A172 (cell line): ENCODE data around the gene SMOC2. TPM values are rescaled to one million over a fixed set of nuclear protein-coding genes. Genes with fewer than 3 reads are reported as not detected.
"Not testable (repeated sequence)": the region's sequence is repeated elsewhere in the genome, so short reads cannot be mapped to it uniquely, and the experiment has no call there.

Experiments
- DNase-seq: peaks from one replicate; pipeline ENCODE4 v3.0.0-alpha.2; 2015; ENCODE audit warnings: low spot score
- total RNA-seq: library from RNA; depleted of rRNA; stranded (reverse); fragments of >200 nt; shearing (Covaris generic); gene quantifications from 2 replicates; pipeline ENCODE4 v1.2.3, GENCODE V29; 2014

Gene SMOC2
- total RNA-seq, 1 experiment from 2014 or later: not detected

DNA sequence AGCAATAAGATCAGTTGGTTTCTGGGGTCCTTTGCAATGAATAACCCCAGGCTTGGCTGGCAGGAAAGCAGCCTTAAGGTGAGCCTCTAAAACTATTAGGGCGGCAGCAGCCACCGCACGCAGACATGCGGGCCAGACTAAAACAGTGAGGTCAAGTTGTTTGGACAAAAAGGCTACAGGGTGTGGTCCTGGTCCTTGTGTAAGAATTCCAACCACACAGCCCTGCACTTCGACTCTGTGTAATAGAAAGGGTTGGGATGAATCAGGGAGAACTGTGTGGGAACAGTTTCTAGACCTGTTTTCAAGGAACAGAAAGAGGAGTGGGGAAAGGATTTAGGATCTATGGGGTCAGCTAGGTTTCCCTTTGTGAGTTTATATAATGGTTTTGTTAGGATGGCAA, 237.6 kb downstream of the SMOC2 start:
- DNase-seq: no peak

DNA sequence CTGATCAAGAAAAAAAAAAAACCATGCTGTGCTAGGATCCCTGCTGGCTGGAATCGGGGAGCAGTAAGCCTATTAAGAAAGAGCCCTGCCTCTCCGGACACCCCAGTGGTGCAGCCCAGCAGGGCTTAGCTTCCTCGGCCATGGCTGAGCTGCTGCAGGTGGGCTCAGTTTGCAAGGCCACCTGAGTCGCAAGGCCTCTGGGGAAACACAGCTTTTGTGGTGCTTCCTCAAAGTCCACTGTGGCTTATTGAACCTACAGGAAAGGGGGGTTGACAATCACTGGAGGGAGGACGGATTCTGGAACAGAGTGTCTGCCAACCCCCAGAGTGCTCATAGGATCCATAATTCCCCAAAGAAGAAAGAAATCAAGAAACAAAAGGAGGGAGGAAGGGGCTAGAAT, 240.8 kb downstream of the SMOC2 start:
- no peak for DNase-seq

DNA sequence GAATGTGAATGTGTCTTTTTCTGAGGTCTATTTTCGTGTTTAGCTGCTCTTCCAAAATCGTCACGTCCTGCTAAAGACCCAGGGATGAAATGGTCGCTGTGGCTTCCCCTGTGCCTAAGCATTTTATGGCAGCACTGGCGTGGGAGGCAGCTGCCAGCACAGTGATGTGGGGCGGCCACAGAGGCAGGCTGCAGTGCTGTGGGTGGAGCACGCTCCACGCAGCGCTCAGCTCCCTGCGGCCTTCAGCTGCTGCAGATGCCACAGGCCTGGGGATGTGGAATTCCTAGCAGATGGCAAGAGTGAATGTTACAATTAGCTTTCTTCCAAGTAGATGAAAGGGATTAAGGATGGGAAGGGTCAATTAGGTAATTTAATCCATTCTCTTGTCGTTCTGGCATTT, 242.6 kb downstream of the SMOC2 start:
- DNase-seq: no peak

DNA sequence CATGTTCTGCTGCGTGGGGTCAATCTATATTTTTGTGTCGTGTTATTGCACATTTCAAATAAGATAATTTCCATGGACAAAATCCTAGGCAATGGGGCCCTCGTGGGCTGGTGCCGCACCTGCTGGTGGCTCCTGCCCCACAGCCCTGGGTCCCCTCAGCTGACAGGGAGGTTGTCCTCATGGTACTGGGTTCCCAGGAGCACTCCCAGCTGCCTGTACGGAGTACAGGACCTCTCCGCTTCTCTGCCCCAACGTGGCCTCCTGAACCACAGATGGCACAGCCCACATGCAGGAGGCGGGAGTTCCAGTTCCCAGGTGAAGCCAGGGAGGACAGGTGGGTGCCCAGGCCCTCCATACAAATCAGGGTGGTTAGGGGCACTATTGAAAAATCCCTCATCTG, 243.5 kb downstream of the SMOC2 start:
- DNase-seq: no peak

DNA sequence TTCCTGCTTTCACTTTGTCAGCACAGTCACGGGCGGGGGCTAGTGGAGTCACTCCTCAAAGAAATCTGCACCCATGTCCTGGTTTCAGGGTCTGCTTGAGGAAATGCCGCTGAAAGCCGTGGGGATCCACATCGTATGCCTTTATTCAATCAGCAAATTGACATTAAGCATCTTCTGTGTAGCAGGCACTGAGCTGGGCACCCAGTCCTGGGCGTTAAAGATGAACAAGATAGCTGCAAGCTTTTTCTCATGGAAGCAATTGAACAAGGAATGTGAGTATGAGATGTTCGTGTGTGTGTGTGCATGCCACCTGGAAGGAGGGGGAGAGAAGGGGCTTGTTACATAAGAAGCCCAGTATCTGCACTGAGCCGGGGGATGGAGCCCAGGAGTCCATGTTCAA, 243.9 kb downstream of the SMOC2 start:
- no peak for DNase-seq

DNA sequence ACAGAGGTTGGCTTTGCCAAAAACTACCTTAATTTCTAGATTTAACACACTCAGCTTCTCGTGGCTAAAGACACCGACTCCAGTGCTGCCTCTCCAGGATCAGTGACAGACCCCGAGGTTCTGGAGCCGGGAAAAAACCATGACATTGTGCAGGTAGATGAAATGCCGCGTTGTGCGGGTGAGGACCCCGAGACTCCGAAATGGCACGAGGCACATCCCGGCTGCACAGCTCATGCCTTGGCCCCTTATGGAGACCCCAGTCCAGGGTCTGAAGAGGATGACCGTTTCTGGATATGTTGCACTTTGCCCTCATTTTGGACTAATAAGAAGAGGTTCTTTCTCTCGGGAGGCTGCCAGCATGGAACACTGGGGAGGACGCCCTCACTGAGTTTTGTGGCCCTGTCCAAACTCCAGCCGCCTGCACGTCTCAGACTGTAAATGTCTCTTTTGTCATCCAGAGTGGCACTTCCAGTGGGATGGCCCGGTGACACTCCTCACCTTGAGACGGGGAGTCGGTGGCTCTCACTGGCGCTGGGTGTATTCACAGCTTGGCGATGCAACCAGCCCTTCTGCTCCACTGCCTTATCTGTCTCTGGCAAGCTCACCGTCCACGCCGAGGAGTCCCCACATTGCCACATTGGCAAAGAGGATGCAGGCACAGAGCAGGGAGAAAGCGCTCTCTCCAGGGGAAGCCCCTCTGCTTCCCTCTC, 245.2 kb downstream of the SMOC2 start:
- DNase-seq: no peak

DNA sequence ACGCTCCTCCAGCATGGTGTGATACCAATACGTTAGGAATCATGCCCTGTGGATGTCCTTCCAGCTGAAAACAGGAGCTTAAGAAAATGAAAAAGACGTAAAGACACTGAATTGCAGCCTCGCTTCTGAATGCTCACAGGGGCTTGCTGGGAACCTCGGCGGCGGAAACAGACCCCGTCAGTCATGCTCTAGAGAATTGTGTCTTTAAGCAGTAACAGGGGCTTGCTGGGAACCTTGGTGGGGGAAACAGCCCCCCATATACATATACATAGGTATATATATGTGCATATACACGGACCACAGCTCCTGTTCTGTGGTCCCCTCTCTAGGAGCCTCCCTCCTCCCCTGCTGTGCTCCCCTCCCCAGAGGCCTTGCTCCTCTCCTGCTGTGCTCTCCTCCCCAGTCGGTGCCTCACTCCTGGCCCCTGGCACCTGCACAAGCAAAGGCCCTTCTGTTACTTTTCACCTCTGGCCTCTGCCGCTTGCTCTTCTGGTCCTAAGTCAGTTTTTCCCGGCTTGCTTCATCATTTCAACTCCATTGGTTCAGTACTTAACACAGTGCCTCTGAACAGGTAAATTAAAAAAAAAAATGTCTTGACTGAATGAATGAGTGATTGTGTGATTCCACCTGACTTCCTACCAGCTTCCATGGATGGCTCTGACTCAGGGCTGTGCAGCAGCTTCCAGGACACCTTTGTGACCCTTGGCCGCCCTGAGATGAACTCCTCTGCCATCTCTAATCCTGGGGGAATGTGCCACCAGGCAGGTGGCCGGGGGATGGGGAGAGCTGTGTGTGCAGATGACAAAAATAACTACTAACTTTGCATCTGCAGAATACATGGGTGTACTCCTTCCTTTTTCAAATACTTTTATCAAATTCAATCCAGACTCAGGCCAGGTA, 246.1 kb downstream of the SMOC2 start:
- DNase-seq: no peak

DNA sequence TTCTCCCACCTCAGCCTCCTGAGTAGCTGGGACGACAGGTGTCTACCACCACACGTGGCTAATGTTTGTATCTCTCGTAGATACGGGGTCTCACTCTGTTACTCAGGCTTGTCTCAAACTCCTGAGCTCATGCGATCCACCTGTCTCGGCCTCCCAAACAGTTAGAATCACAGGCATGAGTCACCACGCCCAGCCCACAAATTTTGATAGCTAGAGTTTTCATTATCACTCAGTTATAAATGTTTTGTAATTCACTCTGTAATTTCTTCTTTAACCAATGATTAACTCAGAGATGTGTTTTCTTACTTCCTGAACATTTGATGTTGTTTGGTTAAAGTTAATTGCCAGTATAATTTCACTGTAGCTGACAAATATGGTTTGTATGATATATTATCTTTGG, 249.3 kb downstream of the SMOC2 start:
- no peak for DNase-seq

DNA sequence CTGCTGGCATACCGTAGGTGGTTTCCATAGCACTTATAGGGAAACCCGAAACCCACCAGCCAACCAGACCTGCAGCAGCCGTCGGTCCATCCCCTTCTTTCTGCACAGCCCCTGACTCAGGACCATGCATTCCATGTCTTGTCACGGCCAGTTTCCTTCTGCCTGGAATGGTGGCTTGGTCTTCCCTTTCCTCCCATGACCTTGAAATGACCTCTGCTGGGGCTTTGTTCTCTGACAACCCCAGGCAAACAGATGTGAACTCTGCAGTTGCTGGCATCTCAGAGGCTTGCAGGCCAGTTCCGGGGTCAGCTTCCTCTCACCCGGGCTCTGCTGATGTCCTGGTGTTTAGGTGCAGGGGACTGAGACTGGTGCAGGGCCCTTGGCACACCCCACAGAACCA, 250.8 kb downstream of the SMOC2 start:
- DNase-seq: no peak

DNA sequence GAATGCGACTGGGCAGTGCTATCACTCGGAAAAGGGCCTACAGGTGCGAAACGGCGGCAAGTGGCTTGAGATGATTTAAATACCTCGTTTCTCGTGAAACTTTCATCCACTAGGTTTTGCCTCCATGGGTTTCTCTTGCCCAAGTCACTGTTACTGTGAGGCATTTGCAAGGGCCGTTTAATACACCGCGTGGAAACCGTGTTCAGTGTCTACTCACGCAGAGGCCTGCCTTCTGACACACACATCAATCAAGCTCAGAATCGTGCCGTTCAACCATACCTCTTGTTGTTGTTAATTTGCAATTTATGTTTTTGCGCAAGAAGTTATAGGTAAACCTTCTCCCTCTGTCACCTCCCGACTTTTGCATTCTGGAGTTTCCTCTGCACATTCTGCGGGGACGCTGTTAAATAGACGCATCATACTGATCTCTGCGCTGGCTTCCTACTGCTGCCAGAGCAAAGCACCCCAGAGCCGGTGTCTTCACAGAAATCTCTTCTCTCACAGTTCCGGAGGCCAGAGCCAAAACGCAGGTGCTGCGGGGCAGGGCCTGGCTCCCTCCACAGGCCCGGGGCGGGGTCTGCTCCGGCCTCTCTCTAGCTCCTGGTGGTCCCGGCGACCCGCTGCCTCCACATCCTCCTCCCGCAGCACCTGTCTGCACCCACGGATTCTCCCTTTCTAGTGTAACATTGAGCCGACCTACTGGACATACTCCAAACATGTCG, 251.4 kb downstream of the SMOC2 start:
- no peak for DNase-seq

DNA sequence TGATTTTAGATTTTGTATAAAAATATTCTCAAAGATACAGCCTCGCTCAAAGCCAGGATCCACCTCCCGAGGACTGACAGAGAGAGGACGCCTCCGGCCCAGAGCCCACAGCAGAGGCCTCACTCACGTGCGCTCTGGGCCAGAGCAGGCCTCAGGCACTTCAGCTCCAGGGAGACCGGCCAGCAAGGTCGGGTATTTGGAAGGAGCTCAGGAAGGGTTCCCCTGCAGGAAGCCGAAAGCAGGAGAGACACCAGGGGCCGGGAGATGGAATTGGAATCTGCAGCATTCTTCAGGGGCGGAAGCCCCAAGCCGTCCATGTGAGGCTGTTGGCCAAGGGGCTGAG, 251.9 kb downstream of the SMOC2 start:
- DNase-seq: not testable (repeated sequence)

DNA sequence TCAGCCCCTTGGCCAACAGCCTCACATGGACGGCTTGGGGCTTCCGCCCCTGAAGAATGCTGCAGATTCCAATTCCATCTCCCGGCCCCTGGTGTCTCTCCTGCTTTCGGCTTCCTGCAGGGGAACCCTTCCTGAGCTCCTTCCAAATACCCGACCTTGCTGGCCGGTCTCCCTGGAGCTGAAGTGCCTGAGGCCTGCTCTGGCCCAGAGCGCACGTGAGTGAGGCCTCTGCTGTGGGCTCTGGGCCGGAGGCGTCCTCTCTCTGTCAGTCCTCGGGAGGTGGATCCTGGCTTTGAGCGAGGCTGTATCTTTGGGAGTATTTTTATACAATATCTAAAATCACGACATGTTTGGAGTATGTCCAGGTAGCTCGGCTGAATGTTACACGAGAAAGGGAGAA, 253.8 kb downstream of the SMOC2 start:
- DNase-seq: not testable (repeated sequence)

DNA sequence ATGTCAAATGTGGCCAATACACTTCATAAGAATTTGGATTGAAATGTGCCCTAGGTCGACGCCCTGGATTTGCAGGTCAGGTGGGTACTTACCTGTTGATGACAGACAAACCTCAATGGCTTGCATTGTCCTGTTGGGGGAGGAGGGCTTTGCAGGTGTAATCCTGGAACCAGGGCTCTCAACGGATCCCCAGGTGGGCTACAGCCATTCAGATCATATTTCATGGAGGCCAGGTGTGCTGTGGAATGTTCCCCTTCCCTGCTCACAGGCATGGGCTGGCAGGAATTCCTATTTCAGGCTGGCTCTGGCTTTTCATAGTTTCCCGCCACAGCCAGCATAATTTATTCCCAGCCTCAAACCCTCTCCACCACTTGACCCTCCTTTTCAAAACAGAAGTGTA, 254.7 kb downstream of the SMOC2 start:
- DNase-seq: no peak

DNA sequence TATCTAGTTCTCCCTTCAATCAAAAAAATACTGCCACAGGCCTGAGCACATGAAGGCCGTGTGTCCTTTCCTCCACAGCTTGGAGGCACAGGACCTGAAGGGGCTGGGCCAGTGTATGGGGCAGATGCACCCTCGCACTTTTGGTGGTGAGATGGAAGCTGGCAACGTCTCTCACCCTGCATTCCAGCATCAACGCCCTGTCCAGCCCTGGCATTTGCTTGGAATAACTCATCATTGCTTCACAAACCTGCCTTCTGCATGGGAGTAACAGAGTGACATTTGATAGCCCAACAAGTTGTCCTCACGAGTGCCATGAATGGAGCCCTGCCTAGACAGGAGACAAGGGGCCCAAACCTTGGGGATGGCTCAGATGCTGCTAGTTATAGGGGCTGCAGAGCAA, 257.9 kb downstream of the SMOC2 start:
- no peak for DNase-seq

DNA sequence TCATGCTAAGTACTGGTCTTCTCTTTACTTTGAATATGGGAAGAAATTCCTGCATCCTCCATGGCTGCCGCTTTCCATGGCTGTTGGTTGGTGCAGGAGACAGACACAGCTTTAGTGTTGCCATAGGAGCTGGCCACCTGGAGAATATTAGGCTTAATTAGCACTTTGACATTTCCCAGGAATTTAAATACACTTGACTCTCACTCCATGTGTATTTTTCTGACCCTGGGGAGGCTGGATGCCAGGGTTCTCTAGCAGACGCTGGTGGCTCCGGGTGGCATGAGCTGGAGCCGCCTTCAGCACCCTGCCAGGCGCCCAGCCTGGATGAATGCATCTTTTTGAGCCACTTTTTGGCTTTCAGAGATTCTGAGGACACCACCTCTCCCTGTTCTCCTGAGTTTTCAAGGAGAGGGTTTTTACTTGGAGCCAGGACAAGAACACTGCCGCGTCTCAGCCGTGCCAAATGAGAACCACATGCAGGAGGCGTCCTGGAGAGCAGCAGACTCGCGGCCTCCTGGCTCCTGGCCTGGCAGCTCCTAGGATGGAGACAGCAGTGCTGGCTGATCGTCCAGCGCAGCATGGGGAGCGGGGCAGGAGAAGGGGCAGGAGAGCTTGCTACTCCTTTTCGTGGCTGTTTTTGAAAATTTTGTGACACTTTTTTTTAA, 258.8 kb downstream of the SMOC2 start:
- DNase-seq: no peak

DNA sequence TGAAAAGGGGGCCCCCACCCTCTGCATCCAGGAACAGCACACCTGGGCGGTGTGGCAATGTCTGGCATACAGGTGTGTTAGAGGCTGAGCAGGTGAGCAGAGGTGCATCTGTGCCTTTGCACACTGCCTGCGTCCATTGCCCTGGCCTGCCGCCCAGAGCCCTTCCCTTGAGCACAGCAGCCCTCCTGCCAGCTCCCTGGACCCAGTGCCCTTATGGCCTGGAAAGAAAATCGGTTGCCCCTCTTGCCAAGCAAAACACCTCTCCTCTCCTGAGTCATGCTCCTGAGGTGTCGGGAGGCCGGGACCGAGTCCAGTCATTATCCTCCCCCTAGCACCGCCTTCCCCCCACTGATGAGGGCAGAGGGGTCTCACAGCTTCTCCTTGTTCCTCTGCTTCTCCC, 259.9 kb downstream of the SMOC2 start:
- DNase-seq: no peak

DNA sequence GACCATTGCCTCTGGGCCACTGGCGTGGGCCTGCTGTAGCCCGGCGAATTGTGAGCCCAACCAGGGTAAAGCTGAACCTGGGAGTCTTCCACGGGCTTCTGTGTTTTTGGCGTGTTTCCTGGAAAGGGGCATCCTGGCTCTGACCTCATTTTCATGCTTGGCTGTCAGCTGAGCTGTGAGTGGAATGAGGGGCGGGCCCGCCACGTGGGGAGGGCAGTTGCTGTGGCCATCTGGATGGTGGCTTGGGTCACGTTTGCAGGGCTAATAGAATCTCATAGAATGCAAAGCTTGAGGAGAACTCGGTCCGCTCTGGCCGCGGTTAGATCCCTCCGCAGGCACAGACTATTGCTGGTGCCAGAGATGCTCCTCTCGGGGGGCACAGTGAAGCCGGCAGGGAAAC, 263.0 kb downstream of the SMOC2 start:
- no peak for DNase-seq

DNA sequence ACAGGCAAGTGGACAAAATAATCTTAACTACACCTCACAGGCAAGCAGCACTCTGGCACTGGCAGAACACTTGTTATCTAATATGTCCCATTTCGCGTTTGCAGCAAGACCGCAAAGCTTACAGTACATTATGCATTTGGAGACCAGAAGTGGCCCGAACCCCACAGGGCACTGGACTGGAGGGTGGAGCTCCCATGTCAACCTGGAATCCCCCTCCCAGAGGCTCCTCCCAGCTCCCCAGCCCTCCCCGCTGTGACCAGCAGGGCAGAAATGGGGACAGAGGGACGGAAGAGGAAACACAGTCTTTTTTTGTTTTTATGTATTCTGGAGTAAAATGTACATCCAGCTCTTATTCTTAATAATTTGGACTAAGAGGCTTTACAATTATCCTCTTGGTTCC, 263.7 kb downstream of the SMOC2 start:
- DNase-seq: no peak

DNA sequence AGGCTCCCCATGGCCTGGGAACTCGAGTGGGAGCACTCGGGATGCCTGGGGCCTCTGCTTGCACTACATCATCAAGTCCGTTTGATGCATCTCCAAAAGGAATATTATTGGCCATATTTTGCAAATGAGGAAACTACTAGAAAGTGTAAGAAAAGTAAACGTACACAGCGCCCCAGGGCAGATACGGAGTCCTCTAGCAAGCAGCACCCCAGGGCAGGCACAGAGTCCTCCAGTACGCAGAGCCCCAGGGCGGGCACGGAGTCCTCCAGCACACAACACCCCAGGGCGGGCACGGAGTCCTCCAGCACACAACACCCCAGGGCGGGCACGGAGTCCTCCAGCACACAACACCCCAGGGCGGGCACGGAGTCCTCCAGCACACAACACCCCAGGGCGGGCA, 264.3 kb downstream of the SMOC2 start:
- DNase-seq: not testable (repeated sequence)

DNA sequence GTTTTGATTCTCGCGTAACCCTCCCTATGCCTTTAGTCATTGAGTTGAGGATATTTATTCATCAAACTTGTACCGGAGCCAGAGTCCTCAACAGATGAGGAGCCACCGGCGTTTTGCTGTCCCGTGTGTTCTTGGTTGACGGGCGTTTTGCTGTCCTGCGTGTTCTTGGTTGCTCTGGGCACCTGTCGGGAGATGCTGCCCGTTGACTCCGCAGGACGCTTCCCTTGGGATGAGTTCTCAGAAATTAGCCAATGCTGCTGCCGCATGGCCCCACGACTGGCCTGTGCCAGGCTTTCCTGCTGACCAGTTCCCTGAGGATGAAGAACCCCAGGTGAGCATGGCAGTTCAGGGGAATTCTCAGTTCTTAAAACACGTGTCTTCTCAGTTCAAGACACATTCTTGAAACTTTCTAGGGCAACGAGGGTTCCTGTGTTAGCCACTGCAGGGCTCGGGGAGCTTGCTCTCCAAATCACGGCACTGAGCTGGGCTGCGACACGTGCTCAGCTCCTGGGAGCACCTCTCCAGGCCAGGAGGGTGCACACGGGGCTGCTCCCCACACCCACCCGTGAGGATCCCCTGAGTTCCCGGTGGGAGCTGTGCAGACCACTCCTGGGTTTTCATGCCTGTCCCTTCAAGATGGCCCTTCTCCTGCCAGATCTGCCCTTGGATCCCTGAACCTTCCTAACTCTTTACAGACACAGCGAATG, 265.6 kb downstream of the SMOC2 start:
- no peak for DNase-seq

DNA sequence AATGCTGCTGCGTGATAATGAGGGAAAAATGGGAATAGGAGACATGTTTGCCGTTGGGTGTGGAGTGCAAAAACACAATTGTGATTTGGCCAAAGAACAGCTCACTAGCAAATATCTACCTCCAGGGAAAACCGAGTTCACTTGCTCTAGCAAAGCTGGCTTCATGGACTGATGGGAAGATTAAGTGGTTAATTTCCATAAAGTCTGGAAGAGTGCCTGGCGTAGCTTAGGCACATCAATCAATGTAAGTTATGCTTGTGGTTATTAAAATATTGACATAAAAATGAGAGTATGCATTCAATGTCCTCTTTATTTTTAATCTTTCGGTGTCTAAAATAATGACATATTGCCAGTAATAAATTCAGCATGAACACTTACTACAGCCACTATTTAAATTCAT, 267.5 kb downstream of the SMOC2 start:
- no peak for DNase-seq

DNA sequence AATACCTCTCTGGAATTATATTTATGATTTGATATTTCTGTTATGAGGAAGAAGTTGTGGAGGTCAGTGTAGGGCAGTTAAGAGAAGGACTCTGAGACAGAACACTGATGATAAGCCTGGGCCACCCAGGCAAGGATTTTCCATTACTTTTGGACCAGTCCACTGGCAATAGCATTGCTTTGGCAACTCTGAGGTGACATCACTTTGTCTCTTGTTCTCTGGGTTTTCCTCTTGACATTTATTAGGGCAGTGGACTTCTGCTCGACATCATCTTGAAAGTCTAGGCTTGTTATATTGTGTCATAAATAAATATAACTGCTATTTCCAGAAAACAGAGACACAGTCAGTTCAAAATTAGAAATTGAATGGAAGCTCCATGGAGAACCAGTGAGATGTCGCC, 268.0 kb downstream of the SMOC2 start:
- DNase-seq: no peak
